ENCODE data around the gene SFTPA1.
A peak's percentile ranks its signal among the peaks of the same experiment; 100 is the strongest.
"Not testable (repeated sequence)": the region's sequence is repeated elsewhere in the genome, so short reads cannot be mapped to it uniquely, and the experiment has no call there.

The SFTPA1 gene

DNA sequence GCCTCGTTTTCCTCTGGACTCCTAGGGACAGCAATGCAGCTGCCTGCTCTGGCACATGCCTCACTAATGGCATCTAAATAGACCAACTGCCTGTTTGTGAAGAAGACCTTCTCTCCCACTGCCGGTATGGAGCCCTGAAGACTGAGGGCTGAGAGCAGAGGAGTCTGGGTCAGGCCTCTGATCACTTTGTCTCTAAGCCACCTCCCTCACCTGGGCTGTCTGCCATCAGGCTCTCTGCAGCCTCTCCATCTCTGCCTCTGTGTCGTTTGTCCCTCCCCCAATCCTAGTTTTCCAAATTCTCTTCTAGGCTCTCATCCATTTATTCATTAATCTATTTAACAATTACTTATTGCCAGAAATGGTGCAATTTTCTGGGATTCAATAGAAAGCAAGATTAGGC, 15.2 kb upstream of the SFTPA1 start:
- no peak overlapping the region for H3K4me3 ChIP-seq (ENCODE audit: low read depth, low read length)
- TF ChIP-seq, protein P1, sequence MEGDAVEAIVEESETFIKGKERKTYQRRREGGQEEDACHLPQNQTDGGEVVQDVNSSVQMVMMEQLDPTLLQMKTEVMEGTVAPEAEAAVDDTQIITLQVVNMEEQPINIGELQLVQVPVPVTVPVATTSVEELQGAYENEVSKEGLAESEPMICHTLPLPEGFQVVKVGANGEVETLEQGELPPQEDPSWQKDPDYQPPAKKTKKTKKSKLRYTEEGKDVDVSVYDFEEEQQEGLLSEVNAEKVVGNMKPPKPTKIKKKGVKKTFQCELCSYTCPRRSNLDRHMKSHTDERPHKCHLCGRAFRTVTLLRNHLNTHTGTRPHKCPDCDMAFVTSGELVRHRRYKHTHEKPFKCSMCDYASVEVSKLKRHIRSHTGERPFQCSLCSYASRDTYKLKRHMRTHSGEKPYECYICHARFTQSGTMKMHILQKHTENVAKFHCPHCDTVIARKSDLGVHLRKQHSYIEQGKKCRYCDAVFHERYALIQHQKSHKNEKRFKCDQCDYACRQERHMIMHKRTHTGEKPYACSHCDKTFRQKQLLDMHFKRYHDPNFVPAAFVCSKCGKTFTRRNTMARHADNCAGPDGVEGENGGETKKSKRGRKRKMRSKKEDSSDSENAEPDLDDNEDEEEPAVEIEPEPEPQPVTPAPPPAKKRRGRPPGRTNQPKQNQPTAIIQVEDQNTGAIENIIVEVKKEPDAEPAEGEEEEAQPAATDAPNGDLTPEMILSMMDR (IDR thresholded peaks at IDR 0.05; ENCODE audit: insufficient read depth, low read depth, low read length, missing control alignments) = no peak
- no peak for DNase-seq (ENCODE audit: low read depth)

DNA sequence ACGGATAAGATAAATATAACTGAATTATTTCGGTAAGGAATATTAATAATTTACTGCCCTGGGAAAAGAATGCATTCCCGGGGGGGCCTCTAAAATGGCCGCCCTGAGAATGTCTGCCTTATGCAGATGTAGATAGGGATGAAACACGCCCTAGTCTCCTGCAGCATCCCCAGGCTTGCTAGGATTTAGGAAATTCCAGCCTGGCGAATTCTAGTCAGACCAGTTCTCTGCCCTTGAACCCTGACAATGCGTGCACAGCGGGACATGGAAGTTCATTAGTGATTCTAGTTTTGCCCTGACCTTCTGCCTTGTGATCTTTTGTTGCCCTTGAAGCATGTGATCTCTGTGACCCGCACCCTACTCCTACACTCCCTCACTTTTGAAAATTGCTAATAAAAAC, 11.1 kb upstream of the SFTPA1 start:
- not testable (repeated sequence) for DNase-seq (ENCODE audit: low read depth); H3K4me3 ChIP-seq (ENCODE audit: low read depth, low read length)

DNA sequence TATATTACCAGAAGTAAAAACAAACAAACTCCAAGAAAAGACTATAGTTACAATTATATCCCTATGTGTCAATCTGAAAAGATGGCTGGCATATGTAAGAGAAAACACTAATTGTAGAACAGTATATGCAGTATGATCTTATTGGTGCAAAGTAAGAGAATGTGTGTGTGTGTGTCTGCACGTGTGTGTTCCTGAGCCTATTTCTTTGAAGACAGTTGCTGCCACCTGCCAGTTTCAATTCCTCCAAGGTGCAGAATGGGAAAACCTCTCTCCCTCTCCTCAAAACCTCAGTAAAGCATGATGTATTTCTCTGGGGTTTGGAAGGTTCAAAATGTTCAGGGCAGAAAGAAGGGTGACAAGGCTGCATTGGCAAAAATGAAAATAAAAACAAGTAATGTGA, 8.8 kb upstream of the SFTPA1 start:
- TF ChIP-seq, protein P1 (IDR thresholded peaks at IDR 0.05; ENCODE audit: insufficient read depth, low read depth, low read length, missing control alignments) = no peak
- no peak overlapping the region for H3K4me3 ChIP-seq (ENCODE audit: low read depth, low read length)
- DNase-seq (ENCODE audit: low read depth) = no peak

DNA sequence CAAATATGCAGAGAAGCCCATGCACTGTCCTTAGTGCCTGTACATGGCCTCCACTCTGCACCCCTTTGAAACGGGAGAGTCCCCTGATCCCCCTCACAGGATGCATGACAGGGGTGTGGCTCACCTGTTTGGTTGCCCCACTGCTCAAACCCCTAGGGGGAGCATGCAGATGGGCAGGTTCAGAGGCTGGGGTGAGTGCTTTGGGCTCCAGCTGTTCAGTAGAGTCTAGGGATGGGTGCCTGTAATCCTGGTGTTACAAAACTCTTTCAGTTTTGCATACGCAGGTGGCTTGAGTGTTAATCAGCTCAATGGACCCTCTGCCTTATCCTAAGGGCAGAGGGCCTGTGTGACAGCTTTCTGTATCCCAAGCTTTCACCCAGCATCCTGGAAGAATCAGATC, 7.8 kb upstream of the SFTPA1 start:
- TF ChIP-seq, protein P1 (IDR thresholded peaks at IDR 0.05; ENCODE audit: insufficient read depth, low read depth, low read length, missing control alignments) = no peak
- DNase-seq (ENCODE audit: low read depth) = no peak
- H3K4me3 ChIP-seq (ENCODE audit: low read depth, low read length) = no peak overlapping the region

DNA sequence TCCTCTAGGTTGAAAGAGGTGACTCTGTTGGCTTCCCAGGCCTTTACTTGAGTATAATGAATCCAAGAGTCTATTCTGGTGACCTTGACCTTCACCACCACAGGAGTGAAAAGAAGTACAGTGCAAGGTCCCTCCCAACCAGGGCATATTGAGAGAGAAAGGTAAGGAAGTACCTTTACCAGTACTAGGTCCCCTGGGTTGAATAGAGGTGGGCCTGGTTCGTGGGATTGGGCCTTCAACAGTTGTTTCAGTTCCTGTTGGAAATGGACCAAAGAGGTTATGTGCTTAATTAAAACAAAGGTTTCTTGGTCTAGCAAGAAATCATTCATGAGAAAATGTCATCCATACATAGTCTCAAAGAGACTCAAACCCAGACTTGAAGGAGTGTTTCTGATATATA, 6.4 kb upstream of the SFTPA1 start:
- TF ChIP-seq, protein P1 (IDR thresholded peaks at IDR 0.05; ENCODE audit: insufficient read depth, low read depth, low read length, missing control alignments) = no peak
- DNase-seq (ENCODE audit: low read depth) = no peak
- no peak overlapping the region for H3K4me3 ChIP-seq (ENCODE audit: low read depth, low read length)

DNA sequence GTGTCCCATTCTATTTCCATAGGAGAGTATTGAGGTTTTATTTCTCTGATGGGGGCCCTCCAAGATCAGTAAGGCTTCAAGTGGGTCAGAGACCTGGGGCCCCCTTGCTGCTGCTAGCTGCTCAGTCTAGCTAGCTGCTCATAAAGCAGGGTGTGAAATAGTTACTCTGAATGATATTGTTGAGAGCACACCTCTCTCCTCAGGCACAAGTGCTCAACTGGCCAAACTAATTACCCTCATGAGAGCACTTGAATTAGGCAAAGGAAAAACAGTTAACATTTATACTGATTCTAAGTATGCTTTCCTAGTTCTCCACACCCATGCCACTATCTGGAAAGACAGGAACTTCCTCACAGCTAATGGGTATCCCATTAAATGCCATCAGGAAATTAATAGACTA, 5.4 kb upstream of the SFTPA1 start:
- no peak overlapping the region for H3K4me3 ChIP-seq (ENCODE audit: low read depth, low read length)
- DNase-seq (ENCODE audit: low read depth) = no peak
- TF ChIP-seq, protein P1 (IDR thresholded peaks at IDR 0.05; ENCODE audit: insufficient read depth, low read depth, low read length, missing control alignments) = no peak

DNA sequence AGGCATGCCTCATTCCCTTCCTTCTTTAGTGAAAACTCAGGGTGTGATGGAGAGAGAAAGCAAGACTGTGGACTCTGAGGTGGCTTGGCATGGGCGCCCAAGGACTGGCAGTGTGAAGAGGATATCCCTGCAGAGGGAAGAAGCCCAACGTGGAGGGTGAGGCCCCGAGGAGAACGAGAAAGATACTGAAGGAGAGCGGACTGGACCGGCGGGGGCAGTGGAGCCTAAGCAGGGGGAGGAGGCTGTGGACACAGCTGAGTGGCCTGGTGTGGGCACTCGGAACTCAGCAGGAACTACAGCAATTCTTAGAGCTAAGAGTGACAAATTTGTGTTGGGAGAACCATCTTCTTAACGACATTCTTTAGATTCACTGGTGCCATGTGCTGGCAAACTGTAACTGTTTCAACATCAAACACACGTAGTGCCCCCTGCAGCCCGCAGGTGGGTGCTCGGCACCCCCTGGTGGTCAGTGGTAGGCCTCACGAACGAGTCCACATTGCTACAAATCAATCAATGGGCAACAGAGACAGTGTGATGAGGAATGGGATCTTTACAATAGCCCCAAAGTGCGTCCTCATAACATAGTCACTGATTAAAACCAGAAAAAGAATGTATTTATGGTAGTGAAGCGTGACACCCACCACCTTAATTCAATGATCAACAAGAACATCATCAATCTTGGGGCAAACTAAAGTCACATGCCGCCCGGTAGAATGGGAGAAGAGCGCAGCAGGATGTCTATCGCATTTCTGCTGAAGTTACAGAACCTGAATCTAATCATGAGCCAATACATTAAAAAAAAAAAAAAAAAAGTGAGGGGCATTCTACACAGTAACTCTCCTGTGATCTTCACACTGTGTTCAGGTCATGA, 2.0 kb upstream of the SFTPA1 start:
- no peak overlapping the region for H3K4me3 ChIP-seq (ENCODE audit: low read depth, low read length)
- DNase-seq (ENCODE audit: low read depth) = peak; percentile 52
- TF ChIP-seq, protein P1 (IDR thresholded peaks at IDR 0.05; ENCODE audit: insufficient read depth, low read depth, low read length, missing control alignments) = peak; percentile 65

DNA sequence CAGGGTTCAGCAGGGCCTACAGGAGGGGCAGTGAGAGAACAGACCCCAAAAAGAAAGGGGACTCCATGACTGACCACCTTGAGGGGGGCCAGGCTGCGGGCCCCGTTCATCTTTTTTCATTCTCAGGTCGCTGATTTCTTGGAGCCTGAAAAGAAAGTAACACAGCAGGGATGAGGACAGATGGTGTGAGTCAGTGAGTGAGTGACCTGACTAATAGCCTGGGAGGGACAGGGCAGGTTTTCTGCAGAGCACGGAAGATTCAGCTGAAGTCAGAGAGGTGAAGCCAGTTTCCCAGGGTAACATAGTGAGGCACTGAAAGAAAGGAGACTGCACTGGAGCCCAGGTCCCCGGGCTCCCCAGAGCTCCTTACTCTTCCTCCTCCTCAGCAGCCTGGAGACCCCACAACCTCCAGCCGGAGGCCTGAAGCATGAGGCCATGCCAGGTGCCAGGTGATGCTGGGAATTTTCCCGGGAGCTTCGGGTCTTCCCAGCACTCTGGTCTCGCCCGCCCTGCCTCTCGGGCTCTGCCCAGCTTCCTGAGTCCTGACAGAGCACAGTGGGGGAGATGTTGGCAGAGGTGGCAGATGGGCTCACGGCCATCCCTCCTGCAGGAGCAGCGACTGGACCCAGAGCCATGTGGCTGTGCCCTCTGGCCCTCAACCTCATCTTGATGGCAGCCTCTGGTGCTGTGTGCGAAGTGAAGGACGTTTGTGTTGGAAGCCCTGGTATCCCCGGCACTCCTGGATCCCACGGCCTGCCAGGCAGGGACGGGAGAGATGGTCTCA, 646 bp downstream of the SFTPA1 start:
- H3K4me3 ChIP-seq (ENCODE audit: low read depth, low read length); DNase-seq (ENCODE audit: low read depth): not testable (repeated sequence)
